ENCODE data around the gene ZNF501.

ZNF501 gene

GRCh38 chr3:44729384-44729910, at the start of gene ZNF501:
Gene ZNF501 (plus strand): TSS chr3:44729635. CDS start chr3:44734422, 4,787 bp downstream.
- DNase-seq: peak; percentile 82

- DNase-seq: no peak
These were observed 48.4 kb upstream of the ZNF501 start for GRCh38 chr3:44680921-44681455.

- no peak for DNase-seq
These were observed 47.1 kb upstream of the ZNF501 start for GRCh38 chr3:44682182-44682896.

GRCh38 chr3:44685128-44685800, 44.2 kb upstream of the ZNF501 start:
- DNase-seq: peak; percentile 55

- DNase-seq: no peak
These were observed 41.5 kb upstream of the ZNF501 start for GRCh38 chr3:44687898-44688297.

- peak; percentile 60 for DNase-seq
These were observed 16.9 kb upstream of the ZNF501 start, which contains the start of gene ZNF502 for GRCh38 chr3:44712455-44713075. Gene ZNF502 (plus strand): TSS chr3:44712660. CDS start chr3:44720262, 7,602 bp downstream.

GRCh38 chr3:44721231-44722102, 8.0 kb upstream of the ZNF501 start:
- no peak for DNase-seq

GRCh38 chr3:44722103-44722401, 7.4 kb upstream of the ZNF501 start:
- DNase-seq: no peak

GRCh38 chr3:44734646-44735168, 5.3 kb downstream of the ZNF501 start:
- DNase-seq: no peak

- DNase-seq: no peak
These were observed 31.6 kb downstream of the ZNF501 start for GRCh38 chr3:44761101-44761423.

GRCh38 chr3:44761424-44762169, 32.2 kb downstream of the ZNF501 start, which contains the start of the genes KIAA1143 and KIF15:
Gene KIAA1143 (minus strand): TSS chr3:44761619. CDS start chr3:44761602, 17 bp downstream.
Gene KIF15 (plus strand): TSS chr3:44761794. CDS start chr3:44761866, 72 bp downstream.
- DNase-seq: peak; percentile 99

GRCh38 chr3:44762170-44762677, 32.8 kb downstream of the ZNF501 start:
- DNase-seq: no peak

GRCh38 chr3:44762690-44763089, 33.3 kb downstream of the ZNF501 start:
- no peak for DNase-seq

- no peak for DNase-seq
These were observed 34.8 kb downstream of the ZNF501 start for GRCh38 chr3:44764248-44764647.

GRCh38 chr3:44771424-44772098, 42.1 kb downstream of the ZNF501 start:
- DNase-seq: no peak

GRCh38 chr3:44772099-44772442, 42.6 kb downstream of the ZNF501 start:
- DNase-seq: no peak

- DNase-seq: no peak
These were observed 53.5 kb downstream of the ZNF501 start for GRCh38 chr3:44782891-44783290.

Data from stimulated activated CD4-positive, alpha-beta T cell treated with anti-CD3 and anti-CD28 coated beads, Interleukin-12 subunit alpha, Interleukin-12 subunit beta, amount 100 ng/mL, for 4 hours (primary cell).